HCT116 (cell line): ENCODE measurements around the gene KRT12. TPM values are rescaled to one million over a fixed set of nuclear protein-coding genes. Genes with fewer than 3 reads are reported as not detected.

Experiments
- ATAC-seq: fragments of 200-7000 bp; cut with Tn5 transposase; 2 replicates; pipeline ENCODE4 v1.9.1; 2020; ENCODE audit warnings: mild to moderate bottlenecking, moderate library complexity
- BruUV-seq: library from RNA; stranded (reverse); fragments of 400-500 nt; replicated peaks from 2 replicates; lab custom pipeline; 2021; lab: Mats Ljungman, UMichigan
- CTCF ChIA-PET: fragments of 300-600 bp; sonication (Branson Sonifier 250); formaldehyde crosslinking; loops from one replicate; lab custom pipeline; 2021; ENCODE audit warnings: antibody characterized with exemption; lab: Charles Lee
- POLR2A ChIA-PET: fragments of 300-600, 350-600 bp; sonication (Branson Sonifier 250); formaldehyde crosslinking; loops from one replicate; lab custom pipeline; 2021; ENCODE audit warnings: antibody characterized with exemption; lab: Charles Lee
- RAD21 ChIA-PET, 2 experiments: fragments of 300-600 bp; sonication (Branson Sonifier 250); formaldehyde crosslinking; loops; one replicate each; lab custom pipeline; 2023; ENCODE audit warnings: low total read pairs in 2 of 2; ENCODE audit not compliant: uncharacterized antibody in 2 of 2, unreplicated experiment in 2 of 2, low non-redundant PET in 1 of 2; lab: Charles Lee
- DNase-seq: peaks from one replicate; pipeline ENCODE4 v3.0.0-alpha.2; 2010; ENCODE audit warnings: low read depth, low spot score
- H2AFZ ChIP-seq: fragments of 200-600 bp; shearing (Covaris generic), sonication (generic); 2 replicates; pipeline ENCODE4 v1.6.1; 2017; ENCODE audit warnings: low read depth, mixed run types, mixed read lengths, antibody characterized with exemption, low read length; ENCODE audit not compliant: poor library complexity, severe bottlenecking
- H3K27ac ChIP-seq: 2 replicates; pipeline ENCODE4 v1.5.1; 2012; ENCODE audit warnings: low read depth, low read length
- H3K27me3 ChIP-seq: fragments of 200-600 bp; sonication (generic); 2 replicates; pipeline ENCODE4 v1.6.1; 2016; ENCODE audit warnings: mixed run types, low read length, mixed read lengths; ENCODE audit not compliant: insufficient read depth
- H3K36me3 ChIP-seq, 2 experiments: fragments of 200-500 bp in 1 of 2; fragments of 200-600 bp in 1 of 2; sonication (Bioruptor generic) in 1 of 2; sonication (generic) in 1 of 2; 2 replicates each; pipeline versions ENCODE4 v1.5.1 to v1.6.1; 2014 to 2016; ENCODE audit warnings: low read length in 2 of 2, inconsistent platforms in 1 of 2, mixed read lengths in 1 of 2, mixed run types in 1 of 2; ENCODE audit not compliant: insufficient read depth in 2 of 2, control insufficient read depth in 1 of 2
- H3K4me1 ChIP-seq, 2 experiments: fragments of 200-600 bp in 1 of 2; sonication (generic) in 1 of 2; 2 replicates each; pipeline versions ENCODE4 v1.5.1 to v1.6.1; 2012 to 2017; ENCODE audit warnings: low read length in 2 of 2, inconsistent platforms in 1 of 2, mild to moderate bottlenecking in 1 of 2, mixed read lengths in 1 of 2, mixed run types in 1 of 2, moderate library complexity in 1 of 2; ENCODE audit not compliant: insufficient read depth in 2 of 2, control insufficient read depth in 1 of 2
- H3K4me2 ChIP-seq: fragments of 200-600 bp; sonication (generic); 2 replicates; pipeline ENCODE4 v1.6.1; 2017; ENCODE audit warnings: mixed run types, low read length, mixed read lengths
- H3K4me3 ChIP-seq, 2 experiments: fragments of 200-600 bp in 1 of 2; sonication (generic) in 1 of 2; replicated peaks in 1 of 2; 2 replicates each; pipeline ENCODE4 v1.5.1; 2011 to 2016; ENCODE audit warnings: low read length in 2 of 2, control low read depth in 1 of 2, low read depth in 1 of 2, mild to moderate bottlenecking in 1 of 2, mixed read lengths in 1 of 2, mixed run types in 1 of 2
- H3K79me2 ChIP-seq: fragments of 200-600 bp; sonication (generic); 2 replicates; pipeline ENCODE4 v1.6.1; 2017; ENCODE audit warnings: mild to moderate bottlenecking, mixed run types, low read length, moderate library complexity, mixed read lengths; ENCODE audit not compliant: insufficient read depth
- H3K9ac ChIP-seq: fragments of 200-600 bp; sonication (generic); 2 replicates; pipeline ENCODE4 v1.6.1; 2016; ENCODE audit warnings: low read length, mixed read lengths
- H3K9me2 ChIP-seq: fragments of 200-600 bp; sonication (generic), shearing (Covaris generic); 2 replicates; pipeline ENCODE4 v1.6.1; 2017; ENCODE audit warnings: mixed run types, mild to moderate bottlenecking, moderate library complexity; ENCODE audit not compliant: insufficient read depth
- H3K9me3 ChIP-seq, 2 experiments: fragments of 200-500 bp in 1 of 2; fragments of 200-600 bp in 1 of 2; sonication (Bioruptor generic) in 1 of 2; sonication (generic) in 1 of 2; 2 replicates each; pipeline ENCODE4 v1.6.1; 2014 to 2017; ENCODE audit warnings: low read length in 2 of 2, mixed read lengths in 2 of 2, inconsistent platforms in 1 of 2, low read depth in 1 of 2, mild to moderate bottlenecking in 1 of 2, mixed run types in 1 of 2, moderate library complexity in 1 of 2; ENCODE audit not compliant: control insufficient read depth in 1 of 2, insufficient read depth in 1 of 2
- H4K20me1 ChIP-seq: fragments of 200-600 bp; sonication (generic), shearing (Covaris generic); 2 replicates; pipeline ENCODE4 v1.6.1; 2017; ENCODE audit warnings: mixed run types, mild to moderate bottlenecking, moderate library complexity; ENCODE audit not compliant: insufficient read depth
- CBX3 ChIP-seq: IDR thresholded peaks from 2 replicates; pipeline ENCODE4 v1.6.1; 2012; ENCODE audit warnings: low read depth
- EGR1 ChIP-seq: IDR thresholded peaks from 2 replicates; pipeline ENCODE4 v1.6.1; 2012; ENCODE audit warnings: low read depth
- EZH2 ChIP-seq: fragments of 200-600 bp; sonication (generic); IDR thresholded peaks from 2 replicates; pipeline ENCODE4 v1.6.1; 2017; ENCODE audit warnings: antibody characterized with exemption, mixed run types
- FOSL1 ChIP-seq: IDR thresholded peaks from 2 replicates; pipeline ENCODE4 v1.6.1; 2012; ENCODE audit warnings: low read depth
- JUND ChIP-seq: IDR thresholded peaks from 2 replicates; pipeline ENCODE4 v1.6.1; 2012
- MAX ChIP-seq: IDR thresholded peaks from 2 replicates; pipeline ENCODE4 v1.6.1; 2012
- RAD21 ChIP-seq: IDR thresholded peaks from 2 replicates; pipeline ENCODE4 v1.6.1; 2012; ENCODE audit warnings: low read depth, mild to moderate bottlenecking
- REST ChIP-seq: IDR thresholded peaks from 2 replicates; pipeline ENCODE4 v1.6.1; 2012; ENCODE audit warnings: low read depth
- SP1 ChIP-seq: IDR thresholded peaks from 2 replicates; pipeline ENCODE4 v1.6.1; 2012; ENCODE audit warnings: low read depth
- ZBTB33 ChIP-seq: IDR thresholded peaks from 2 replicates; pipeline ENCODE4 v1.6.1; 2011; ENCODE audit warnings: mild to moderate bottlenecking, low read length, moderate library complexity; ENCODE audit not compliant: insufficient replicate concordance; ENCODE audit errors: extremely low read depth
- intact Hi-C: fragments of 100-400 bp; cut with micrococcal nuclease; formaldehyde crosslinking; loops from 2 replicates; pipeline ENCODE4 v1.10.0; 2022
- total RNA-seq: library from RNA; stranded (reverse); gene quantifications from one replicate; pipeline ENCODE4 v1.2.1, GENCODE V29; 2021; ENCODE audit not compliant: unreplicated experiment

The KRT12 gene
- total RNA-seq, 1 experiment from 2014 or later = not detected

GRCh38 chr17:40825599-40825998 is 41.4 kb downstream of the KRT12 start (continued):
- no peak for TF ChIP-seq SP1
- TF ChIP-seq, all 23 proteins: peak for 0

- Histone ChIP-seq H3K9ac (no peak overlapping the region), H3K36me3 (peaks cover 0 to 4% of the 10 kb centered on the region in 2 experiments; a peak in 1 of 4 replicates), H3K4me2 (no peak overlapping the region), H3K9me3 (no peaks in the 10 kb centered on the region), H2AFZ (no peak overlapping the region), H4K20me1 (no peaks in the 10 kb centered on the region), H3K27ac (no peak overlapping the region), H3K9me2 (no peaks in the 10 kb centered on the region), H3K4me3 (no peak overlapping the region), H3K79me2 (peaks cover 86% of the 10 kb centered on the region), H3K4me1 (peaks cover 11 to 44% of the 10 kb centered on the region in 2 experiments), H3K27me3 (no peaks in the 10 kb centered on the region)
- intact Hi-C loops = no loop called here
- BruUV-seq = no TSS peak
- TF ChIP-seq EZH2 (no peak), FOSL1 (no peak)
- DNase-seq (no peak), ATAC-seq (no peak)
- CTCF ChIA-PET = no interaction called here
- POLR2A ChIA-PET = interaction anchor here (1.1 kb wide), 1 partner anchor 865 kb away, joined by 3 read pairs; no protein-coding TSS in a partner anchor
- RAD21 ChIA-PET = no interaction called here
Observed at GRCh38 chr17:40824015-40824832, 42.8 kb downstream of the KRT12 start.

- ATAC-seq = no peak
- H3K4me1 ChIP-seq = peaks cover 8 to 36% of the 10 kb centered on the region in 2 experiments
- TF ChIP-seq JUND = no peak
- no peak for TF ChIP-seq RAD21
- no peak for TF ChIP-seq CBX3
- no peak for TF ChIP-seq MAX
- no peak for TF ChIP-seq ZBTB33
- no peak for TF ChIP-seq EGR1
- TF ChIP-seq REST = no peak; the same call in 1 of the 2 replicates
Observed at GRCh38 chr17:40822132-40822812, 44.8 kb downstream of the KRT12 start, which contains the start of gene KRT10. KRT10 (minus strand) TSS chr17:40822614; CDS start chr17:40822585, 29 bp downstream.

More at GRCh38 chr17:40822132-40822812, 44.8 kb downstream of the KRT12 start, which contains the start of gene KRT10:
- BruUV-seq = no TSS peak
- intact Hi-C loops = no loop called here
- ChIA-PET POLR2A (no interaction called here), RAD21 (no interaction called here), CTCF (no interaction called here)
- H4K20me1 ChIP-seq = no peaks in the 10 kb centered on the region
- DNase-seq = no peak
- no peaks in the 10 kb centered on the region for H3K27me3 ChIP-seq
- no peak within 1 kb of the TSS for H3K9ac ChIP-seq
- peaks cover 3 to 5% of the 10 kb centered on the region in 2 experiments; a peak in 2 of 4 replicates for H3K36me3 ChIP-seq
- no peak within 1 kb of the TSS for H2AFZ ChIP-seq
- H3K27ac ChIP-seq = no peak within 1 kb of the TSS
- H3K4me2 ChIP-seq = no peak within 1 kb of the TSS
- H3K9me2 ChIP-seq = no peaks in the 10 kb centered on the region
- peaks cover 91% of the 10 kb centered on the region for H3K79me2 ChIP-seq
- no peak within 1 kb of the TSS for H3K4me3 ChIP-seq
- H3K9me3 ChIP-seq = no peaks in the 10 kb centered on the region
